RWPE2 (cell line): Measurements from ENCODE around the gene MAF.

Experiments used
- ATAC-seq: fragments of 200-7000 bp; cut with Tn5 transposase; 3 replicates; pipeline ENCODE4 v1.9.1; 2021; ENCODE audit warnings: low read depth
- DNase-seq: peaks from one replicate; pipeline ENCODE4 v3.0.0-alpha.2; 2020; ENCODE audit warnings: low spot score
- H3K27ac ChIP-seq: fragments of 450-650 bp; 2 replicates; pipeline ENCODE4 v1.5.1; 2017; ENCODE audit warnings: mild to moderate bottlenecking; ENCODE audit not compliant: poor library complexity, severe bottlenecking
- H3K27me3 ChIP-seq: fragments of 250-450 bp; sonication (Bioruptor Pico); 2 replicates; pipeline ENCODE4 v1.5.1; 2021; ENCODE audit warnings: mild to moderate bottlenecking, moderate library complexity; ENCODE audit not compliant: insufficient read depth, poor library complexity, severe bottlenecking
- H3K36me3 ChIP-seq: fragments of 250-450 bp; sonication (Bioruptor Pico); 2 replicates; pipeline ENCODE4 v1.5.1; 2020; ENCODE audit warnings: low read depth, mild to moderate bottlenecking, moderate library complexity
- H3K4me1 ChIP-seq: fragments of 250-450 bp; sonication (Bioruptor Pico); 2 replicates; pipeline ENCODE4 v1.5.1; 2021; ENCODE audit warnings: mild to moderate bottlenecking, moderate library complexity; ENCODE audit not compliant: insufficient read depth, poor library complexity, severe bottlenecking
- H3K4me3 ChIP-seq: fragments of 250-450 bp; sonication (Bioruptor Pico); 2 replicates; pipeline ENCODE4 v1.5.1; 2021; ENCODE audit warnings: mild to moderate bottlenecking, moderate library complexity; ENCODE audit not compliant: severe bottlenecking
- H3K9me3 ChIP-seq: fragments of 250-450 bp; sonication (Bioruptor Pico); 2 replicates; pipeline ENCODE4 v1.5.1; 2021; ENCODE audit warnings: mild to moderate bottlenecking, moderate library complexity; ENCODE audit not compliant: severe bottlenecking
- TF ChIP-seq, protein P1 (sequence below): fragments of 450-650 bp; IDR thresholded peaks from one replicate; pipeline ENCODE4 v1.5.1; 2017; ENCODE audit warnings: mild to moderate bottlenecking, moderate library complexity; ENCODE audit not compliant: poor library complexity, severe bottlenecking

Gene MAF

DNA sequence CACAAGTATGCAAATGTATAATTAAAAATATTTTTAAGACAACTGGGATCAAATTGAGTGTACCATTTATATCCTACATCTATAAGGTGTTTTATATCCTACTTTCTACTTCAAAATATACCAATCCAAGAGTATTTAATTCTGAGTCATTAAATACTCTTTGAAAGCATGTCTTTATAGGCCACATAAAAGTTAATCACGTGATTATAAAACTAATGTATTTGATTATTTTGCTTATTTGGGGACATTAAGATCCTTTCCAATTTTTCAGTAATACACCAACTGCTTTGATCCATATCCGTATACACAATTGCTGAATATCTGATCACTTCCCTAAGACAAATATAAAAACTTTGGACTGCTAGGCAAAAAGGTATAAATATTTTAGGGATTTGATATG lies 26.6 kb upstream of the MAF start:
- H3K4me1 ChIP-seq = peaks cover 11% of the 10 kb centered on the region
- TF ChIP-seq, protein P1, sequence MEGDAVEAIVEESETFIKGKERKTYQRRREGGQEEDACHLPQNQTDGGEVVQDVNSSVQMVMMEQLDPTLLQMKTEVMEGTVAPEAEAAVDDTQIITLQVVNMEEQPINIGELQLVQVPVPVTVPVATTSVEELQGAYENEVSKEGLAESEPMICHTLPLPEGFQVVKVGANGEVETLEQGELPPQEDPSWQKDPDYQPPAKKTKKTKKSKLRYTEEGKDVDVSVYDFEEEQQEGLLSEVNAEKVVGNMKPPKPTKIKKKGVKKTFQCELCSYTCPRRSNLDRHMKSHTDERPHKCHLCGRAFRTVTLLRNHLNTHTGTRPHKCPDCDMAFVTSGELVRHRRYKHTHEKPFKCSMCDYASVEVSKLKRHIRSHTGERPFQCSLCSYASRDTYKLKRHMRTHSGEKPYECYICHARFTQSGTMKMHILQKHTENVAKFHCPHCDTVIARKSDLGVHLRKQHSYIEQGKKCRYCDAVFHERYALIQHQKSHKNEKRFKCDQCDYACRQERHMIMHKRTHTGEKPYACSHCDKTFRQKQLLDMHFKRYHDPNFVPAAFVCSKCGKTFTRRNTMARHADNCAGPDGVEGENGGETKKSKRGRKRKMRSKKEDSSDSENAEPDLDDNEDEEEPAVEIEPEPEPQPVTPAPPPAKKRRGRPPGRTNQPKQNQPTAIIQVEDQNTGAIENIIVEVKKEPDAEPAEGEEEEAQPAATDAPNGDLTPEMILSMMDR = no peak
- no peaks in the 10 kb centered on the region for H3K36me3 ChIP-seq
- ATAC-seq = no peak
- no peak for DNase-seq
- H3K9me3 ChIP-seq = no peaks in the 10 kb centered on the region
- H3K27me3 ChIP-seq = no peaks in the 10 kb centered on the region
- H3K4me3 ChIP-seq = no peak overlapping the region
- no peak overlapping the region for H3K27ac ChIP-seq

DNA sequence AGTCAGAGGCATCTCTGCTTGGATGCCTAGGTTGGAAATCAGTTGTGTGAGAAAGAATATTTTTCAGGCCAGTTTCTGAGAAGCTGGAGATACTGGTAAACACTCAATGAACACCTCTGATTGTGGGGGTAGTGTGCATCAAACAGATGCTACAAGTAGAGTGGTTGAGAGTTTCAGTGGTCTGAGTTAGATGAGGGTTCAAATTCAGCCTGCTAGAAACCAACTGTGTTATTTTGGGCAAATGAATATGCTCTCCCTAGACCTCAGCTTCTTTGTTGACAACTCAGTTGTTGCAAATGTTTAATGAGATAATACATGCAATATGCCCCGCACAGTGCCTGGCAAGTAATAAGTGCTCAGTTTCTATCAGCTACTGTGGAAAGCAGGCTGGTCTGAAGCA lies 25.2 kb upstream of the MAF start:
- ATAC-seq = no peak
- Histone ChIP-seq H3K4me3 (no peak overlapping the region), H3K27me3 (no peaks in the 10 kb centered on the region), H3K36me3 (no peaks in the 10 kb centered on the region), H3K9me3 (no peaks in the 10 kb centered on the region), H3K27ac (no peak overlapping the region), H3K4me1 (peaks cover 10% of the 10 kb centered on the region)
- TF ChIP-seq, protein P1 = no peak
- DNase-seq = no peak

DNA sequence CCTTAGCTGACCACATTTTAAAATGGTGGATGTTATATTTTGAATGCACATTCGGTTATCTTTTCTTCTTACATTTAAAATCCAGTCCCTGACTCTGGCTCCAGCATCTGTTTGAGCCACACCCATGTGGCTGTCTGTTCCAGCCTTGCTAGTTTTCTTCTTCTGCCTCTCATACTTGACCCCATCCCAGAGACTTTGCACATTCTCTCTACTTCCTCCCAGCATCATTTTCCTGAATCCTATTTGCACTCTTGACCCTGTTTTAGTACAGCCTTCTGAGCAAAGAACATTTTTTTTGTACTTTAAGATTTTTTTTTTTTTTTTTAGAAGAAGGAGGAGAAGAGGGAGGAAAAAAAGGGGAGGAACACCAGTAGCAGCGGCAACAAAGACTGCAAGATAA lies 23.3 kb upstream of the MAF start:
- Histone ChIP-seq H3K4me3 (no peak overlapping the region), H3K9me3 (no peaks in the 10 kb centered on the region), H3K36me3 (no peaks in the 10 kb centered on the region), H3K4me1 (peaks cover 10% of the 10 kb centered on the region), H3K27ac (no peak overlapping the region), H3K27me3 (no peaks in the 10 kb centered on the region)
- no peak for DNase-seq
- ATAC-seq = no peak
- TF ChIP-seq, protein P1 = no peak

DNA sequence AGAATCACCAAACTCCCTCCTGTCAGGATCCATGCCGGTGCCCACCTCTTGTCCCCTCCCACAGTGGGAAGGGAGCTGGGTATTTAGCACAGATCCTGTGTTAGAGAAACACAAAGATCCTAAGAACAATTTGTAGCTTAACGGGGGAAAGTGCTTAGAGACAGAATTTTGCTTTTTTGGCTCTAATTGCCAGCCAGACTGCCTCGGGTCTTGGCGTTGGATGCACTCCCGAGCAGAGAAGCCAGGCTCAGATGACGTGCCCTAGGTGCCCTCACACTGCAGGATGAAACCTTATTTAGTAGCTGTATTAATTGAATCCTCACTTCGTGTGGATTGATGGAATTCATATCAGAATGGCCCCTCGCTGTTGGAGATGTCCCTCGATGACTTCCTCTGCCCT lies 22.5 kb upstream of the MAF start:
- DNase-seq = no peak
- no peak overlapping the region for H3K4me3 ChIP-seq
- no peaks in the 10 kb centered on the region for H3K36me3 ChIP-seq
- TF ChIP-seq, protein P1 = no peak
- no peak for ATAC-seq
- no peak overlapping the region for H3K27ac ChIP-seq
- H3K4me1 ChIP-seq = peaks cover 6% of the 10 kb centered on the region
- H3K9me3 ChIP-seq = no peaks in the 10 kb centered on the region
- H3K27me3 ChIP-seq = no peaks in the 10 kb centered on the region

DNA sequence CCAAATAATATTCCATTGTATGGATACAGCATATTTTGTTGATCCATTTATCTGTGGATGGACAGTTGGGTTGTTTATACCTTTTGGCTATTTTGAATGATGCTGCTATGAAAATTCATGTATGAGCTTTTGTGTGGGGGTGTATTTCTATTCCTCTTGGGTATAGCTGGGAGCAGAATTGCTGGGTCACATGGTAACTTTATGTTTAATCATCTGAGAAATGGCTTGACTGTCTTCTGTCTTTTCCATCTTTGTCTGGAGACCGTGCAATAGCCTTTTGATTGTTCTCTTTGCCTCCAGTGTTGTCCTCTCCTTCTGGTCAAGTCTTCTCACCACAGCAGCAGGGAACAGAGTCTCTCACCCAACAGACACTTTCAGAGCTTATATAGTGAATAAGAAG lies 20.5 kb upstream of the MAF start:
- Histone ChIP-seq H3K27me3 (no peaks in the 10 kb centered on the region), H3K36me3 (no peaks in the 10 kb centered on the region), H3K27ac (no peak overlapping the region), H3K9me3 (no peaks in the 10 kb centered on the region), H3K4me3 (no peak overlapping the region), H3K4me1 (no peaks in the 10 kb centered on the region)
- ATAC-seq (no peak), DNase-seq (no peak)
- TF ChIP-seq, protein P1 = no peak
